ENCODE data around the gene DCDC2C. TPM values are rescaled to one million over a fixed set of nuclear protein-coding genes. Genes with fewer than 3 reads are reported as not detected.

Gene DCDC2C
- polyA plus RNA-seq, 3 donors, result not detected

GRCh38 chr2:3709225-3709624, 5.8 kb downstream of the DCDC2C start:
- peaks cover 9 to 15% (median 13%) of the 10 kb centered on the region in 3 donors for H3K27me3 Mint-ChIP-seq (ENCODE audit: low read depth in 3 of 3)
- no peak overlapping the region for H3K27ac Mint-ChIP-seq
- WGBS (ENCODE audit: insufficient coverage), result 83% methylated on average over 2 of the region's 6 CpGs

GRCh38 chr2:3712424-3712823, 9.0 kb downstream of the DCDC2C start:
- Mint-ChIP-seq H3K36me3 (no peaks in the 10 kb centered on the region), H3K9me3 (peaks cover 0 to 4% (median 0%) of the 10 kb centered on the region in 7 donors), H3K27ac (no peak overlapping the region), H3K4me1 (no peaks in the 10 kb centered on the region), H3K4me3 (no peak overlapping the region), H3K27me3 (ENCODE audit: low read depth in 3 of 3) (peaks cover 2 to 5% (median 3%) of the 10 kb centered on the region in 3 donors)
- 100% methylated on average over 3 of the region's 3 CpGs for WGBS (ENCODE audit: insufficient coverage)
- Histone ChIP-seq H3K27ac (ENCODE audit: low read depth in 1 of 2, low read length in 2 of 2) (no peak overlapping the region), H4K20me1 (ENCODE audit: insufficient read depth, low read length) (no peaks in the 10 kb centered on the region), H2AFZ (ENCODE audit: insufficient read depth, low read depth, low read length, poor library complexity, severe bottlenecking) (no peak overlapping the region), H3K27me3 (ENCODE audit: control insufficient read depth in 2 of 2, insufficient read depth in 2 of 2, low read length in 2 of 2) (no peaks in the 10 kb centered on the region), H3K4me2 (replicated peaks; ENCODE audit: extremely low read depth, low read length, poor library complexity, severe bottlenecking) (no peak overlapping the region), H3K9ac (ENCODE audit: insufficient read depth, low read length, poor library complexity, severe bottlenecking) (no peak overlapping the region), H3K4me3 (replicated peaks in 1 of 3; ENCODE audit: low read depth in 2 of 3, low read length in 3 of 3) (no peak overlapping the region), H3K79me2 (ENCODE audit: insufficient read depth, low read length) (no peaks in the 10 kb centered on the region), H3K36me3 (replicated peaks in 1 of 2; ENCODE audit: control insufficient read depth in 1 of 2, insufficient read depth in 2 of 2, low read length in 2 of 2) (no peaks in the 10 kb centered on the region), H3K4me1 (ENCODE audit: control insufficient read depth in 1 of 2, insufficient read depth in 2 of 2, low read length in 2 of 2) (no peaks in the 10 kb centered on the region), H3K9me3 (replicated peaks in 1 of 2; ENCODE audit: control insufficient read depth in 1 of 2, insufficient read depth in 1 of 2, low read length in 2 of 2) (no peaks in the 10 kb centered on the region)
- intact Hi-C loops (cut with micrococcal nuclease), result no loop called here
- TF ChIP-seq CTCF (IDR thresholded peaks at IDR 0.05), result no peak
- no peak for DNase-seq

More at GRCh38 chr2:3709225-3709624, 5.8 kb downstream of the DCDC2C start:
- Mint-ChIP-seq H3K4me1 (no peaks in the 10 kb centered on the region), H3K36me3 (no peaks in the 10 kb centered on the region), H3K9me3 (peaks cover 0 to 4% (median 0%) of the 10 kb centered on the region in 7 donors), H3K4me3 (no peak overlapping the region)
- peaks cover 0 to 5% of the 10 kb centered on the region in 2 donors for H3K27me3 ChIP-seq (ENCODE audit: control insufficient read depth in 2 of 2, insufficient read depth in 2 of 2, low read length in 2 of 2)
- H4K20me1 ChIP-seq (ENCODE audit: insufficient read depth, low read length), result no peaks in the 10 kb centered on the region
- H2AFZ ChIP-seq (ENCODE audit: insufficient read depth, low read depth, low read length, poor library complexity, severe bottlenecking), result no peak overlapping the region
- H3K4me3 ChIP-seq (replicated peaks in 1 of 3; ENCODE audit: low read depth in 2 of 3, low read length in 3 of 3), result no peak overlapping the region
- no peak overlapping the region for H3K9ac ChIP-seq (ENCODE audit: insufficient read depth, low read length, poor library complexity, severe bottlenecking)
- H3K27ac ChIP-seq (ENCODE audit: low read depth in 1 of 2, low read length in 2 of 2), result no peak overlapping the region
- intact Hi-C loops (cut with micrococcal nuclease), result no loop called here
- no peaks in the 10 kb centered on the region for H3K36me3 ChIP-seq (replicated peaks in 1 of 2; ENCODE audit: control insufficient read depth in 1 of 2, insufficient read depth in 2 of 2, low read length in 2 of 2)
- no peaks in the 10 kb centered on the region for H3K9me3 ChIP-seq (replicated peaks in 1 of 2; ENCODE audit: control insufficient read depth in 1 of 2, insufficient read depth in 1 of 2, low read length in 2 of 2)
- H3K4me2 ChIP-seq (replicated peaks; ENCODE audit: extremely low read depth, low read length, poor library complexity, severe bottlenecking), result no peak overlapping the region
- no peak for DNase-seq
- H3K79me2 ChIP-seq (ENCODE audit: insufficient read depth, low read length), result no peaks in the 10 kb centered on the region
- no peak for TF ChIP-seq CTCF (IDR thresholded peaks at IDR 0.05)
- no peaks in the 10 kb centered on the region for H3K4me1 ChIP-seq (ENCODE audit: control insufficient read depth in 1 of 2, insufficient read depth in 2 of 2, low read length in 2 of 2)

All from CD14-positive monocyte (primary cell).